GM12892 (cell line): ENCODE data around the gene LRRFIP1.

Source experiments
- POLR2A ChIP-seq: IDR thresholded peaks from 2 replicates; pipeline ENCODE4 v1.6.1; 2011; ENCODE audit warnings: low read depth, low read length, control low read depth
- POLR2AphosphoS5 ChIP-seq: IDR thresholded peaks from 2 replicates; pipeline ENCODE4 v1.6.1; 2011; ENCODE audit warnings: low read depth, low read length, control low read depth

- TF ChIP-seq POLR2A (no peak), POLR2AphosphoS5 (no peak)
Observed at GRCh38 chr2:237636578-237636977, 9.2 kb downstream of the LRRFIP1 start.
